ENCODE results near the gene NTN3. TPM values are rescaled to one million over a fixed set of nuclear protein-coding genes. Genes with fewer than 3 reads are reported as not detected.

Gene NTN3
- total and polyA plus RNA-seq, 2 of the 8 experiments (the other 6 are each of a cell fraction or from before 2014, with no cell fraction given): 0.30 to 0.34 TPM

GRCh38 chr16:2459647-2460390, 11.3 kb upstream of the NTN3 start, which contains the start of gene TEDC2 (continued):
- TF ChIP-seq SIN3A (conservative IDR thresholded peaks at IDR 0.05 in 1 of 2, IDR thresholded peaks at IDR 0.05 in 1 of 2; ENCODE audit: low read depth in 1 of 2, low read length in 2 of 2) (peak; percentile 46 to 81; a peak in 1 of 4 replicates), TAF7 (optimal IDR thresholded peaks at IDR 0.05; ENCODE audit: borderline replicate concordance, low read depth, low read length) (peak; percentile 31), NRF1 (IDR thresholded peaks at IDR 0.05; ENCODE audit: low read depth, low read length) (peak; percentile 53), PHF8 (conservative IDR thresholded peaks at IDR 0.05; ENCODE audit: low read depth, low read length) (peak; percentile 74)
- TF ChIP-seq, protein P1, sequence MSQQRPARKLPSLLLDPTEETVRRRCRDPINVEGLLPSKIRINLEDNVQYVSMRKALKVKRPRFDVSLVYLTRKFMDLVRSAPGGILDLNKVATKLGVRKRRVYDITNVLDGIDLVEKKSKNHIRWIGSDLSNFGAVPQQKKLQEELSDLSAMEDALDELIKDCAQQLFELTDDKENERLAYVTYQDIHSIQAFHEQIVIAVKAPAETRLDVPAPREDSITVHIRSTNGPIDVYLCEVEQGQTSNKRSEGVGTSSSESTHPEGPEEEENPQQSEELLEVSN (IDR thresholded peaks at IDR 0.05): peak; percentile 96
- TF ChIP-seq, protein P2, sequence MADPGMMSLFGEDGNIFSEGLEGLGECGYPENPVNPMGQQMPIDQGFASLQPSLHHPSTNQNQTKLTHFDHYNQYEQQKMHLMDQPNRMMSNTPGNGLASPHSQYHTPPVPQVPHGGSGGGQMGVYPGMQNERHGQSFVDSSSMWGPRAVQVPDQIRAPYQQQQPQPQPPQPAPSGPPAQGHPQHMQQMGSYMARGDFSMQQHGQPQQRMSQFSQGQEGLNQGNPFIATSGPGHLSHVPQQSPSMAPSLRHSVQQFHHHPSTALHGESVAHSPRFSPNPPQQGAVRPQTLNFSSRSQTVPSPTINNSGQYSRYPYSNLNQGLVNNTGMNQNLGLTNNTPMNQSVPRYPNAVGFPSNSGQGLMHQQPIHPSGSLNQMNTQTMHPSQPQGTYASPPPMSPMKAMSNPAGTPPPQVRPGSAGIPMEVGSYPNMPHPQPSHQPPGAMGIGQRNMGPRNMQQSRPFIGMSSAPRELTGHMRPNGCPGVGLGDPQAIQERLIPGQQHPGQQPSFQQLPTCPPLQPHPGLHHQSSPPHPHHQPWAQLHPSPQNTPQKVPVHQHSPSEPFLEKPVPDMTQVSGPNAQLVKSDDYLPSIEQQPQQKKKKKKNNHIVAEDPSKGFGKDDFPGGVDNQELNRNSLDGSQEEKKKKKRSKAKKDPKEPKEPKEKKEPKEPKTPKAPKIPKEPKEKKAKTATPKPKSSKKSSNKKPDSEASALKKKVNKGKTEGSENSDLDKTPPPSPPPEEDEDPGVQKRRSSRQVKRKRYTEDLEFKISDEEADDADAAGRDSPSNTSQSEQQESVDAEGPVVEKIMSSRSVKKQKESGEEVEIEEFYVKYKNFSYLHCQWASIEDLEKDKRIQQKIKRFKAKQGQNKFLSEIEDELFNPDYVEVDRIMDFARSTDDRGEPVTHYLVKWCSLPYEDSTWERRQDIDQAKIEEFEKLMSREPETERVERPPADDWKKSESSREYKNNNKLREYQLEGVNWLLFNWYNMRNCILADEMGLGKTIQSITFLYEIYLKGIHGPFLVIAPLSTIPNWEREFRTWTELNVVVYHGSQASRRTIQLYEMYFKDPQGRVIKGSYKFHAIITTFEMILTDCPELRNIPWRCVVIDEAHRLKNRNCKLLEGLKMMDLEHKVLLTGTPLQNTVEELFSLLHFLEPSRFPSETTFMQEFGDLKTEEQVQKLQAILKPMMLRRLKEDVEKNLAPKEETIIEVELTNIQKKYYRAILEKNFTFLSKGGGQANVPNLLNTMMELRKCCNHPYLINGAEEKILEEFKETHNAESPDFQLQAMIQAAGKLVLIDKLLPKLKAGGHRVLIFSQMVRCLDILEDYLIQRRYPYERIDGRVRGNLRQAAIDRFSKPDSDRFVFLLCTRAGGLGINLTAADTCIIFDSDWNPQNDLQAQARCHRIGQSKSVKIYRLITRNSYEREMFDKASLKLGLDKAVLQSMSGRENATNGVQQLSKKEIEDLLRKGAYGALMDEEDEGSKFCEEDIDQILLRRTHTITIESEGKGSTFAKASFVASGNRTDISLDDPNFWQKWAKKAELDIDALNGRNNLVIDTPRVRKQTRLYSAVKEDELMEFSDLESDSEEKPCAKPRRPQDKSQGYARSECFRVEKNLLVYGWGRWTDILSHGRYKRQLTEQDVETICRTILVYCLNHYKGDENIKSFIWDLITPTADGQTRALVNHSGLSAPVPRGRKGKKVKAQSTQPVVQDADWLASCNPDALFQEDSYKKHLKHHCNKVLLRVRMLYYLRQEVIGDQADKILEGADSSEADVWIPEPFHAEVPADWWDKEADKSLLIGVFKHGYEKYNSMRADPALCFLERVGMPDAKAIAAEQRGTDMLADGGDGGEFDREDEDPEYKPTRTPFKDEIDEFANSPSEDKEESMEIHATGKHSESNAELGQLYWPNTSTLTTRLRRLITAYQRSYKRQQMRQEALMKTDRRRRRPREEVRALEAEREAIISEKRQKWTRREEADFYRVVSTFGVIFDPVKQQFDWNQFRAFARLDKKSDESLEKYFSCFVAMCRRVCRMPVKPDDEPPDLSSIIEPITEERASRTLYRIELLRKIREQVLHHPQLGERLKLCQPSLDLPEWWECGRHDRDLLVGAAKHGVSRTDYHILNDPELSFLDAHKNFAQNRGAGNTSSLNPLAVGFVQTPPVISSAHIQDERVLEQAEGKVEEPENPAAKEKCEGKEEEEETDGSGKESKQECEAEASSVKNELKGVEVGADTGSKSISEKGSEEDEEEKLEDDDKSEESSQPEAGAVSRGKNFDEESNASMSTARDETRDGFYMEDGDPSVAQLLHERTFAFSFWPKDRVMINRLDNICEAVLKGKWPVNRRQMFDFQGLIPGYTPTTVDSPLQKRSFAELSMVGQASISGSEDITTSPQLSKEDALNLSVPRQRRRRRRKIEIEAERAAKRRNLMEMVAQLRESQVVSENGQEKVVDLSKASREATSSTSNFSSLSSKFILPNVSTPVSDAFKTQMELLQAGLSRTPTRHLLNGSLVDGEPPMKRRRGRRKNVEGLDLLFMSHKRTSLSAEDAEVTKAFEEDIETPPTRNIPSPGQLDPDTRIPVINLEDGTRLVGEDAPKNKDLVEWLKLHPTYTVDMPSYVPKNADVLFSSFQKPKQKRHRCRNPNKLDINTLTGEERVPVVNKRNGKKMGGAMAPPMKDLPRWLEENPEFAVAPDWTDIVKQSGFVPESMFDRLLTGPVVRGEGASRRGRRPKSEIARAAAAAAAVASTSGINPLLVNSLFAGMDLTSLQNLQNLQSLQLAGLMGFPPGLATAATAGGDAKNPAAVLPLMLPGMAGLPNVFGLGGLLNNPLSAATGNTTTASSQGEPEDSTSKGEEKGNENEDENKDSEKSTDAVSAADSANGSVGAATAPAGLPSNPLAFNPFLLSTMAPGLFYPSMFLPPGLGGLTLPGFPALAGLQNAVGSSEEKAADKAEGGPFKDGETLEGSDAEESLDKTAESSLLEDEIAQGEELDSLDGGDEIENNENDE (IDR thresholded peaks at IDR 0.05; ENCODE audit: insufficient replicate concordance, low read length): no peak
